ENCODE measurements around the gene FKBP2. TPM values are rescaled to one million over a fixed set of nuclear protein-coding genes. Genes with fewer than 3 reads are reported as not detected.

FKBP2 gene
- total RNA-seq, 1 donor from 2014 or later: 41.5 TPM

DNA sequence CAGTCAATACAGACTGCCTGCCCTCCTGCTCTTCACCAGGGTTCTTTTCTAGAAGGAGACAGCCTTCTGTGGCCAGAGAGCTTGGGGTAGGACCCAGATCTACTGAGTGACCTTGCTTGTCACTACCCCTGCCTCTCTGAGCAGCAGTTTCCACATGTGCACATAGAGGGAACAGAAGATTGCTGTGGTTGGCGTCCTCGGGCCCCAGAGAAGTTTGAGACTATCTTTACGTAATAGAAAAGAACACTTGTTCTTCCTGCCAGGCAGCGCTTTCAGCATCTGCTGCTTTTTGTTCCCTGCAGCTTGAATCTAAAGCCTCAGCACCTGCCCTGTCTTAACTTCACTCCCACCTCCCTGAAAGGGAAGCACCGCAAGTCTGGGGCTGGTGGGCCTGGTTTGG lies 1.9 kb upstream of the FKBP2 start:
- no peaks in the 10 kb centered on the region for H3K27me3 ChIP-seq (ENCODE audit: insufficient read depth, low read length)
- no peak overlapping the region for H3K9ac ChIP-seq (ENCODE audit: low read length)
- H3K36me3 Mint-ChIP-seq (ENCODE audit: low read depth, unreplicated experiment): peaks cover 9% of the 10 kb centered on the region
- peaks cover 14% of the 10 kb centered on the region for H3K36me3 ChIP-seq (ENCODE audit: insufficient read depth, low read length)
- no peak for DNase-seq (ENCODE audit: low read depth)
- no peaks in the 10 kb centered on the region for H3K9me3 Mint-ChIP-seq (ENCODE audit: unreplicated experiment)
- no peak overlapping the region for H3K4me3 ChIP-seq (ENCODE audit: insufficient read depth, low read depth, low read length)
- no peak overlapping the region for H2AFZ ChIP-seq (ENCODE audit: low read depth, low read length)
- no peak overlapping the region for H3K27ac Mint-ChIP-seq (ENCODE audit: unreplicated experiment)
- no peak for FAIRE-seq
- H3K27ac ChIP-seq (ENCODE audit: low read depth, low read length): no peak overlapping the region
- H3K79me2 ChIP-seq (ENCODE audit: insufficient read depth, low read length): peaks cover 31% of the 10 kb centered on the region
- no peaks in the 10 kb centered on the region for H3K9me3 ChIP-seq (ENCODE audit: insufficient read depth, low read depth, low read length)
- H3K4me3 Mint-ChIP-seq (ENCODE audit: unreplicated experiment): peak overlapping the region; percentile 60
- peaks cover 26% of the 10 kb centered on the region for H4K20me1 ChIP-seq (ENCODE audit: insufficient read depth, low read length)
- peaks cover 36% of the 10 kb centered on the region for H3K4me1 ChIP-seq (ENCODE audit: insufficient read depth, low read length)
- no peak for TF ChIP-seq EZH2 (IDR thresholded peaks at IDR 0.05; ENCODE audit: insufficient read depth, low read length)
- H3K4me1 Mint-ChIP-seq (ENCODE audit: low read depth, unreplicated experiment): peaks cover 15% of the 10 kb centered on the region
- H3K4me2 ChIP-seq (ENCODE audit: low read length): no peak overlapping the region
- H3K27me3 Mint-ChIP-seq (ENCODE audit: low read depth, unreplicated experiment): no peaks in the 10 kb centered on the region

DNA sequence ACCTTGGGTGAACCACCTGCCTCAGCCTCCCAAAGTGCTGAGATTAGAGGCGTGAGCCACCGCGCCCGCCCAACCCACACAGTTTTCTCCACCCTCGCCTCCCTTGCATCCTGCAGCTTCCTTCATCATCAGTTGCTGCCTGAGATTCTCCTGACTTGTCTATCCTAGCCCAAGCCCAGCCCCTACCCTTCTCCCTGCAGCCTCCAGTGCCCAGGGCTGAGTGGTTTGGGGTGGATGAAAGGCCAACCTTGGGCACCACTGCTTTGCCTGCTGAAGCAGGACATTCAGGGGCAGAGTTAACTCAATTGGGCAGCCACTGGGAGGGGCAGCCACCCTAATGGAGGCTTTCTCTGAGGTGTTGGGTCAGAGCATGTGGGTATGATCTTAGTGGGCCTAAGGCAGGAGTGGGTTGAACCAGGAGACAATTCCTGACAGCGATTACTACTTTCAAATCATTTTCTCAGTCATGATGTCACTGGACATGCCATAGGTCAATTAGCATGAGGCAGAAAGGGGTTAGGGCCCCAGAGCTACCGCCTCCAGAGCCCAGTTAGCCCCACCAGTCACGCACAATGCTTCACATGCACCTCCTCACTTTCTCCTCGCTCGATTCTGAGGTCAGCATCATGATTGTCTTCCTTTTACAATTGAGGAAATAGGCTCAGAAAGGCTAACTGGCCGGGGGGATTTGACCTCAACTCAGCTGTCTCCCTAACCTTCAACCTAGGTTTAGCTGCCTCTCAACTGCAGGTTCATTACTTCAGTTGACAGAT lies 1.0 kb upstream of the FKBP2 start:
- Histone ChIP-seq H3K9ac (ENCODE audit: low read length) (peak overlapping the region; percentile 88), H3K36me3 (ENCODE audit: insufficient read depth, low read length) (peaks cover 14% of the 10 kb centered on the region), H4K20me1 (ENCODE audit: insufficient read depth, low read length) (peaks cover 30% of the 10 kb centered on the region), H3K27ac (ENCODE audit: low read depth, low read length) (peak overlapping the region; percentile 94), H2AFZ (ENCODE audit: low read depth, low read length) (no peak overlapping the region), H3K79me2 (ENCODE audit: insufficient read depth, low read length) (peaks cover 39% of the 10 kb centered on the region), H3K4me3 (ENCODE audit: insufficient read depth, low read depth, low read length) (peak overlapping the region; percentile 84), H3K27me3 (ENCODE audit: insufficient read depth, low read length) (no peaks in the 10 kb centered on the region), H3K9me3 (ENCODE audit: insufficient read depth, low read depth, low read length) (no peaks in the 10 kb centered on the region), H3K4me1 (ENCODE audit: insufficient read depth, low read length) (peaks cover 41% of the 10 kb centered on the region), H3K4me2 (ENCODE audit: low read length) (peak overlapping the region; percentile 99)
- no peaks in the 10 kb centered on the region for H3K9me3 Mint-ChIP-seq (ENCODE audit: unreplicated experiment)
- H3K36me3 Mint-ChIP-seq (ENCODE audit: low read depth, unreplicated experiment): peaks cover 9% of the 10 kb centered on the region
- peaks cover 18% of the 10 kb centered on the region for H3K4me1 Mint-ChIP-seq (ENCODE audit: low read depth, unreplicated experiment)
- DNase-seq (ENCODE audit: low read depth) (no peak), FAIRE-seq (no peak)
- TF ChIP-seq, protein P1, sequence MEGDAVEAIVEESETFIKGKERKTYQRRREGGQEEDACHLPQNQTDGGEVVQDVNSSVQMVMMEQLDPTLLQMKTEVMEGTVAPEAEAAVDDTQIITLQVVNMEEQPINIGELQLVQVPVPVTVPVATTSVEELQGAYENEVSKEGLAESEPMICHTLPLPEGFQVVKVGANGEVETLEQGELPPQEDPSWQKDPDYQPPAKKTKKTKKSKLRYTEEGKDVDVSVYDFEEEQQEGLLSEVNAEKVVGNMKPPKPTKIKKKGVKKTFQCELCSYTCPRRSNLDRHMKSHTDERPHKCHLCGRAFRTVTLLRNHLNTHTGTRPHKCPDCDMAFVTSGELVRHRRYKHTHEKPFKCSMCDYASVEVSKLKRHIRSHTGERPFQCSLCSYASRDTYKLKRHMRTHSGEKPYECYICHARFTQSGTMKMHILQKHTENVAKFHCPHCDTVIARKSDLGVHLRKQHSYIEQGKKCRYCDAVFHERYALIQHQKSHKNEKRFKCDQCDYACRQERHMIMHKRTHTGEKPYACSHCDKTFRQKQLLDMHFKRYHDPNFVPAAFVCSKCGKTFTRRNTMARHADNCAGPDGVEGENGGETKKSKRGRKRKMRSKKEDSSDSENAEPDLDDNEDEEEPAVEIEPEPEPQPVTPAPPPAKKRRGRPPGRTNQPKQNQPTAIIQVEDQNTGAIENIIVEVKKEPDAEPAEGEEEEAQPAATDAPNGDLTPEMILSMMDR (IDR thresholded peaks at IDR 0.05; ENCODE audit: insufficient read depth, low read depth, low read length): no peak
- no peak for TF ChIP-seq EZH2 (IDR thresholded peaks at IDR 0.05; ENCODE audit: insufficient read depth, low read length)
- no peaks in the 10 kb centered on the region for H3K27me3 Mint-ChIP-seq (ENCODE audit: low read depth, unreplicated experiment)
- H3K4me3 Mint-ChIP-seq (ENCODE audit: unreplicated experiment): peak overlapping the region; percentile 91
- peak overlapping the region; percentile 97 for H3K27ac Mint-ChIP-seq (ENCODE audit: unreplicated experiment)

DNA sequence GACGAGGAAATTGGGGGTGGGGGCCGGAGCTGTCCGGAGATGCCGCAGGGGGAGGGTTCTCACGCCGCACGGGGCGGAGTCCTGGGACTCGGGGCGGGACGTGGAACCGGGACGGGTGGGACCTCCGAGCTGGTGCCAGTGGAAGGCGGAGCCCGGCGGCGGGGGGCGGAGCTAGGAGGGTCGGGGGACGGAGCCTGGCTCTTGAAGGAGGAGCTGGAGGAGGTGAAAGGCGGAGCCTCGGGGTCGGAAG lies 271 bp downstream of the FKBP2 start:
- Histone ChIP-seq H3K79me2 (ENCODE audit: insufficient read depth, low read length) (peaks cover 48% of the 10 kb centered on the region), H2AFZ (ENCODE audit: low read depth, low read length) (peak overlapping the region; percentile 69), H3K9ac (ENCODE audit: low read length) (peak overlapping the region; percentile 88), H4K20me1 (ENCODE audit: insufficient read depth, low read length) (peaks cover 28% of the 10 kb centered on the region), H3K27me3 (ENCODE audit: insufficient read depth, low read length) (no peaks in the 10 kb centered on the region), H3K4me3 (ENCODE audit: insufficient read depth, low read depth, low read length) (peak overlapping the region; percentile 84), H3K4me1 (ENCODE audit: insufficient read depth, low read length) (peaks cover 37% of the 10 kb centered on the region), H3K36me3 (ENCODE audit: insufficient read depth, low read length) (peaks cover 14% of the 10 kb centered on the region), H3K9me3 (ENCODE audit: insufficient read depth, low read depth, low read length) (no peaks in the 10 kb centered on the region), H3K4me2 (ENCODE audit: low read length) (peak overlapping the region; percentile 99), H3K27ac (ENCODE audit: low read depth, low read length) (peak overlapping the region; percentile 94)
- Mint-ChIP-seq H3K36me3 (ENCODE audit: low read depth, unreplicated experiment) (peaks cover 9% of the 10 kb centered on the region), H3K9me3 (ENCODE audit: unreplicated experiment) (no peaks in the 10 kb centered on the region), H3K4me1 (ENCODE audit: low read depth, unreplicated experiment) (peaks cover 18% of the 10 kb centered on the region), H3K27me3 (ENCODE audit: low read depth, unreplicated experiment) (no peaks in the 10 kb centered on the region), H3K27ac (ENCODE audit: unreplicated experiment) (peak overlapping the region; percentile 26), H3K4me3 (ENCODE audit: unreplicated experiment) (peak overlapping the region; percentile 91)
- TF ChIP-seq EZH2 (IDR thresholded peaks at IDR 0.05; ENCODE audit: insufficient read depth, low read length): no peak
- TF ChIP-seq, protein P1 (IDR thresholded peaks at IDR 0.05; ENCODE audit: insufficient read depth, low read depth, low read length): no peak
- DNase-seq (ENCODE audit: low read depth) (no peak), FAIRE-seq (no peak)
